Measurements from ENCODE around the gene LILRA2.

LILRA2 gene

GRCh38 chr19:54638683-54639082, 65.1 kb downstream of the LILRA2 start:
- TF ChIP-seq RARB (CRISPR knock-in tag; IDR thresholded peaks at IDR 0.05) = no peak
- TF ChIP-seq ARNTL (CRISPR knock-in tag; IDR thresholded peaks at IDR 0.05; ENCODE audit: borderline replicate concordance, low read depth) = no peak
- TF ChIP-seq PPARA (CRISPR knock-in tag; IDR thresholded peaks at IDR 0.05; ENCODE audit: borderline replicate concordance) = no peak
- no peak for ATAC-seq

All from SK-N-SH treated with all-trans-retinoic acid at 6 μM for 48 hours (cell line).